H1 (cell line): Measurements from ENCODE around the gene NCAM1. TPM values are rescaled to one million over a fixed set of nuclear protein-coding genes. Genes with fewer than 3 reads are reported as not detected.

Experiments used
- CTCF ChIA-PET: fragments of 300-600 bp; sonication (Branson Sonifier 250); formaldehyde crosslinking; loops from one replicate; lab custom pipeline; 2021; ENCODE audit not compliant: partially characterized antibody; lab: Charles Lee
- POLR2A ChIA-PET: fragments of 300-600 bp; sonication (Branson Sonifier 250); formaldehyde crosslinking; loops from one replicate; lab custom pipeline; 2021; ENCODE audit warnings: inconsistent platforms; ENCODE audit not compliant: partially characterized antibody; lab: Charles Lee
- DNase-seq, 2 experiments: peaks; one replicate each; pipeline versions ENCODE4 v3.0.0 to v3.0.0-alpha.2; 2010 to 2022; ENCODE audit warnings: low spot score in 2 of 2, low read depth in 1 of 2, mixed read lengths in 1 of 2
- FAIRE-seq: peaks from 2 replicates; lab custom pipeline; 2011; peaks lifted over from hg19 to GRCh38; lab: Jason Lieb, UNC
- H2AFZ ChIP-seq: 2 replicates; pipeline ENCODE4 v1.8.1; 2012; ENCODE audit warnings: low read length, inconsistent platforms
- H2AK5ac ChIP-seq: 2 replicates; pipeline ENCODE4 v1.6.1; 2013; ENCODE audit warnings: low read depth, low read length
- H2BK120ac ChIP-seq: replicated peaks from 2 replicates; pipeline ENCODE3; 2013; ENCODE audit warnings: low read depth, low read length, inconsistent platforms
- H2BK12ac ChIP-seq: 2 replicates; pipeline ENCODE4 v1.6.1; 2013; ENCODE audit warnings: low read depth, low read length
- H2BK15ac ChIP-seq: 2 replicates; pipeline ENCODE4 v1.6.1; 2013; ENCODE audit warnings: low read length
- H2BK20ac ChIP-seq: 2 replicates; pipeline ENCODE4 v1.6.1; 2013; ENCODE audit warnings: low read length
- H2BK5ac ChIP-seq: 2 replicates; pipeline ENCODE4 v1.6.1; 2013; ENCODE audit warnings: low read depth, low read length
- H3K14ac ChIP-seq: 2 replicates; pipeline ENCODE4 v1.6.1; 2013; ENCODE audit warnings: inconsistent platforms; ENCODE audit not compliant: insufficient read length
- H3K18ac ChIP-seq: 2 replicates; pipeline ENCODE4 v1.6.1; 2013; ENCODE audit warnings: low read length; ENCODE audit errors: extremely low read depth
- H3K23ac ChIP-seq: 2 replicates; pipeline ENCODE4 v1.6.1; 2013; ENCODE audit warnings: inconsistent platforms; ENCODE audit not compliant: insufficient read length
- H3K23me2 ChIP-seq: 2 replicates; pipeline ENCODE4 v1.6.1; 2013; ENCODE audit warnings: low read depth, low read length
- H3K27ac ChIP-seq: 2 replicates; pipeline ENCODE4 v1.6.1; 2011; ENCODE audit warnings: low read depth, low read length, inconsistent platforms
- H3K27me3 ChIP-seq, 4 experiments: replicated peaks in 1 of 4; 1 replicate in 1 of 4; 2 replicates in 3 of 4; pipeline versions ENCODE4 v1.6.1 to v1.8.1; 2011 to 2013; ENCODE audit warnings: low read length in 3 of 4, mild to moderate bottlenecking in 3 of 4, inconsistent platforms in 2 of 4, mixed read lengths in 2 of 4, moderate library complexity in 1 of 4; ENCODE audit not compliant: control insufficient read depth in 3 of 4, insufficient read depth in 3 of 4; ENCODE audit errors: extremely low read depth in 1 of 4
- H3K36me3 ChIP-seq, 4 experiments: 2 replicates each; pipeline versions ENCODE4 v1.6.1 to v1.8.1; 2011 to 2013; ENCODE audit warnings: mild to moderate bottlenecking in 4 of 4, low read length in 3 of 4, moderate library complexity in 2 of 4, control low read depth in 1 of 4, inconsistent platforms in 1 of 4; ENCODE audit not compliant: insufficient read depth in 4 of 4, control insufficient read depth in 2 of 4
- H3K4ac ChIP-seq: replicated peaks from 2 replicates; pipeline ENCODE3; 2013; ENCODE audit warnings: low read length, low read depth, mixed read lengths, inconsistent platforms; ENCODE audit not compliant: insufficient read length
- H3K4me1 ChIP-seq, 4 experiments: replicated peaks in 1 of 4; 1 replicate in 1 of 4; 2 replicates in 3 of 4; pipeline versions ENCODE4 v1.6.1 to v1.8.1; 2011 to 2013; ENCODE audit warnings: low read length in 3 of 4, inconsistent platforms in 2 of 4, mixed read lengths in 1 of 4; ENCODE audit not compliant: insufficient read depth in 4 of 4, control insufficient read depth in 3 of 4
- H3K4me2 ChIP-seq, 2 experiments: 2 replicates each; pipeline versions ENCODE4 v1.6.1 to v1.8.1; 2011 to 2013; ENCODE audit warnings: low read depth in 2 of 2, low read length in 2 of 2, control low read depth in 1 of 2, inconsistent platforms in 1 of 2, mild to moderate bottlenecking in 1 of 2; ENCODE audit not compliant: insufficient read depth in 1 of 2
- H3K4me3 ChIP-seq, 4 experiments: fragments of 200-600, 300-600 bp in 1 of 4; sonication (generic), shearing (Covaris generic), sonication (Bioruptor Twin) in 1 of 4; 2 replicates each; pipeline versions ENCODE4 v1.5.1 to v1.8.1; 2011 to 2016; ENCODE audit warnings: low read length in 4 of 4, low read depth in 3 of 4, control low read depth in 2 of 4, inconsistent platforms in 2 of 4, mild to moderate bottlenecking in 2 of 4, mixed read lengths in 1 of 4, moderate library complexity in 1 of 4; ENCODE audit not compliant: insufficient read depth in 2 of 4; ENCODE audit errors: extremely low read depth in 1 of 4
- H3K56ac ChIP-seq: replicated peaks from 2 replicates; pipeline ENCODE3; 2013; ENCODE audit warnings: low read depth, mild to moderate bottlenecking, mixed read lengths, low read length, inconsistent platforms; ENCODE audit not compliant: insufficient read length
- H3K79me1 ChIP-seq: 2 replicates; pipeline ENCODE4 v1.6.1; 2013; ENCODE audit warnings: low read depth, low read length, control low read depth
- H3K79me2 ChIP-seq, 2 experiments: 2 replicates each; pipeline versions ENCODE4 v1.6.1 to v1.8.1; 2012 to 2013; ENCODE audit warnings: low read length in 2 of 2, mild to moderate bottlenecking in 2 of 2, inconsistent platforms in 1 of 2; ENCODE audit not compliant: insufficient read depth in 2 of 2, control insufficient read depth in 1 of 2
- H3K9ac ChIP-seq, 4 experiments: replicated peaks in 1 of 4; 1 replicate in 1 of 4; 2 replicates in 3 of 4; pipeline versions ENCODE4 v1.6.1 to v1.8.1; 2011 to 2013; ENCODE audit warnings: low read depth in 3 of 4, low read length in 3 of 4, control low read depth in 2 of 4, mild to moderate bottlenecking in 2 of 4, moderate library complexity in 2 of 4, inconsistent platforms in 1 of 4; ENCODE audit errors: extremely low read depth in 1 of 4
- H3K9me3 ChIP-seq, 2 experiments: 2 replicates each; pipeline versions ENCODE4 v1.6.1 to v1.8.1; 2012 to 2013; ENCODE audit warnings: mild to moderate bottlenecking in 2 of 2, moderate library complexity in 2 of 2, control low read depth in 1 of 2, inconsistent platforms in 1 of 2, low read depth in 1 of 2, low read length in 1 of 2, mixed read lengths in 1 of 2; ENCODE audit not compliant: insufficient read depth in 2 of 2
- H4K20me1 ChIP-seq, 2 experiments: replicated peaks in 1 of 2; 2 replicates each; pipeline versions ENCODE3 to v1.8.1; 2011 to 2013; ENCODE audit warnings: inconsistent platforms in 2 of 2, low read length in 2 of 2, mild to moderate bottlenecking in 1 of 2; ENCODE audit not compliant: insufficient read depth in 2 of 2, control insufficient read depth in 1 of 2
- H4K5ac ChIP-seq: 2 replicates; pipeline ENCODE4 v1.6.1; 2013; ENCODE audit warnings: low read length, low read depth, mixed read lengths, inconsistent platforms; ENCODE audit not compliant: insufficient read length
- H4K8ac ChIP-seq: 2 replicates; pipeline ENCODE4 v1.8.0; 2013; ENCODE audit warnings: mild to moderate bottlenecking, moderate library complexity, low read length, inconsistent platforms; ENCODE audit not compliant: insufficient read depth; ENCODE audit errors: extremely low read depth
- H4K91ac ChIP-seq: replicated peaks from 2 replicates; pipeline ENCODE3; 2013; ENCODE audit warnings: low read length, mixed read lengths, inconsistent platforms; ENCODE audit not compliant: insufficient read length
- ATF2 ChIP-seq: IDR thresholded peaks from 2 replicates; pipeline ENCODE4 v1.6.1; 2012; ENCODE audit warnings: low read length, inconsistent platforms
- BRCA1 ChIP-seq: IDR thresholded peaks from 2 replicates; pipeline ENCODE4 v1.6.1; 2012; ENCODE audit warnings: low read depth, low read length, improper control_type of control experiment
- CTBP2 ChIP-seq: IDR thresholded peaks from 2 replicates; pipeline ENCODE4 v1.7.0; 2011; ENCODE audit warnings: borderline replicate concordance, mild to moderate bottlenecking, moderate library complexity, mixed read lengths, low read length; ENCODE audit not compliant: insufficient read depth, insufficient read length
- FOSL1 ChIP-seq: IDR thresholded peaks from 2 replicates; pipeline ENCODE4 v1.6.1; 2011; ENCODE audit warnings: mild to moderate bottlenecking, low read depth, low read length, moderate library complexity; ENCODE audit not compliant: insufficient read depth
- JUND ChIP-seq: IDR thresholded peaks from 2 replicates; pipeline ENCODE4 v1.6.1; 2011; ENCODE audit warnings: mild to moderate bottlenecking, improper control_type of control experiment, low read length
- KDM1A ChIP-seq: fragments of 200-600, 300-600 bp; sonication (generic); IDR thresholded peaks from 2 replicates; pipeline ENCODE4 v1.7.1; 2016; ENCODE audit warnings: mild to moderate bottlenecking, low read length, borderline replicate concordance
- POLR2A ChIP-seq, 2 experiments: IDR thresholded peaks; 1 replicate in 1 of 2; 2 replicates in 1 of 2; pipeline ENCODE4 v1.6.1; 2011; ENCODE audit warnings: low read depth in 2 of 2, low read length in 2 of 2, mild to moderate bottlenecking in 2 of 2; ENCODE audit errors: control extremely low read depth in 1 of 2
- RNF2 ChIP-seq: fragments of 200-900, 300-1000 bp; sonication (generic); IDR thresholded peaks from 2 replicates; pipeline ENCODE4 v1.7.1; 2016; ENCODE audit warnings: borderline replicate concordance, low read depth, mild to moderate bottlenecking, antibody characterized with exemption, low read length; ENCODE audit not compliant: poor library complexity, severe bottlenecking; ENCODE audit errors: missing control alignments
- TBP ChIP-seq: IDR thresholded peaks from 2 replicates; pipeline ENCODE4 v1.6.1; 2011; ENCODE audit warnings: low read depth, low read length, improper control_type of control experiment
- ZNF274 ChIP-seq: IDR thresholded peaks from 2 replicates; pipeline ENCODE4 v1.7.0; 2012; ENCODE audit warnings: low read length, borderline replicate concordance; ENCODE audit errors: extremely low read depth
- WGBS, 2 experiments: shearing (Covaris generic) in 1 of 2; methylation state at CpG; one replicate each; pipeline versions ENCODE4 v1.1.6 to v1.1.7; 2013 to 2015; ENCODE audit warnings: low lambda C conversion rate in 2 of 2, mixed read lengths in 2 of 2, inconsistent platforms in 1 of 2, low coverage in 1 of 2, missing lambda C conversion rate in 1 of 2; ENCODE audit not compliant: insufficient replicate concordance in 2 of 2, insufficient coverage in 1 of 2, insufficient read length in 1 of 2; ENCODE audit errors: extremely low coverage in 1 of 2, missing lambda C conversion rate in 1 of 2; 5-methylcytosine and 5-hydroxymethylcytosine counted together
- polyA plus RNA-seq, 7 experiments: library from polyadenylated mRNA; depleted of rRNA in 3 of 7; stranded (reverse) in 5 of 7; unstranded in 2 of 7; fragments of >200 nt in 5 of 7; fragments of 200-250 nt in 2 of 7; gene quantifications; 1 replicate in 5 of 7; 2 replicates in 1 of 7; 4 replicates in 1 of 7; pipeline versions ENCODE4 v1.2.1 to v1.2.3, GENCODE V29; 2011 to 2013; ENCODE audit warnings: missing spikeins in 2 of 7, mixed read lengths in 2 of 7
- total RNA-seq: library from RNA; stranded (reverse); fragmentation: NEBNext Ultra II Directional; extraction: Animal tissue kit (Norgen Biotek cat#: 25700); gene quantifications from 2 replicates; pipeline ENCODE4 v1.2.1, GENCODE V29; 2021

Gene NCAM1
- total and polyA plus RNA-seq, 2 of the 8 experiments (the other 6 are each of a cell fraction or from before 2014, with no cell fraction given) = 3.1 to 4.3 TPM

GRCh38 chr11:113195728-113196127 is 234.5 kb downstream of the NCAM1 start:
- no peak overlapping the region for H3K4ac ChIP-seq
- no peak overlapping the region for H3K27ac ChIP-seq
- no peak overlapping the region for H3K56ac ChIP-seq
- DNase-seq = no peak
- H2BK15ac ChIP-seq = no peak overlapping the region
- H3K4me3 ChIP-seq = no peak overlapping the region
- H2AK5ac ChIP-seq = no peak overlapping the region
- no peak overlapping the region for H2AFZ ChIP-seq
- H3K23ac ChIP-seq = no peak overlapping the region
- TF ChIP-seq TBP (no peak), ATF2 (no peak), ZNF274 (no peak), FOSL1 (no peak), RNF2 (no peak), BRCA1 (no peak), KDM1A (no peak), JUND (no peak), CTBP2 (no peak), POLR2A (IDR thresholded peaks at IDR 0.05; ENCODE audit: control extremely low read depth in 1 of 2, low read depth in 2 of 2, low read length in 2 of 2) (no peak)
- FAIRE-seq = no peak
- H2BK20ac ChIP-seq = no peak overlapping the region
- no peak overlapping the region for H3K18ac ChIP-seq
- H4K20me1 ChIP-seq = no peaks in the 10 kb centered on the region
- no peak overlapping the region for H4K8ac ChIP-seq
- H3K4me1 ChIP-seq = peaks cover 0 to 5% (median 2%) of the 10 kb centered on the region in 4 experiments; a peak in 2 of 7 replicates
- H3K4me2 ChIP-seq = no peak overlapping the region
- no peak overlapping the region for H4K91ac ChIP-seq
- H2BK120ac ChIP-seq = no peak overlapping the region
- no peaks in the 10 kb centered on the region for H3K27me3 ChIP-seq
- ChIA-PET POLR2A (no interaction called here), CTCF (interaction anchor here (1.3 kb wide), 1 partner anchor 11 kb away, joined by 4 read pairs; no protein-coding TSS in a partner anchor)
- H2BK5ac ChIP-seq = no peak overlapping the region
- H4K5ac ChIP-seq = no peak overlapping the region
- no peak overlapping the region for H3K9ac ChIP-seq
- no peaks in the 10 kb centered on the region for H3K36me3 ChIP-seq
- H3K9me3 ChIP-seq = no peaks in the 10 kb centered on the region
- no peak overlapping the region for H2BK12ac ChIP-seq
- H3K14ac ChIP-seq = no peak overlapping the region
- H3K79me1 ChIP-seq = no peaks in the 10 kb centered on the region
- H3K79me2 ChIP-seq = no peaks in the 10 kb centered on the region
- no peaks in the 10 kb centered on the region for H3K23me2 ChIP-seq
- 92% methylated on average over 3 of the region's 3 CpGs; no CpG with 5 or more reads in 1 of the 2 experiments for WGBS, 2 experiments
